Memory B cell (primary cell): Measurements from ENCODE around the gene PIK3R2.

Source experiments
- ATAC-seq: fragments of 150-1000 bp; cut with Tn5 transposase; 2 replicates; pipeline ENCODE4 v1.10.0; 2021; ENCODE audit warnings: low read depth, mild to moderate bottlenecking, moderate library complexity
- DNase-seq, 2 donors: peaks; one replicate each; pipeline ENCODE4 v3.0.0; 2022; ENCODE audit warnings: low spot score in 2 of 2
- H3K27ac Mint-ChIP-seq: one replicate; pipeline ENCODE4 v1.8.0; 2022; ENCODE audit warnings: mild to moderate bottlenecking, moderate library complexity, mixed read lengths
- H3K27me3 Mint-ChIP-seq: one replicate; pipeline ENCODE4 v1.8.0; 2022; ENCODE audit warnings: mixed read lengths
- H3K36me3 Mint-ChIP-seq: one replicate; pipeline ENCODE4 v1.8.0; 2022; ENCODE audit warnings: mild to moderate bottlenecking, mixed read lengths
- H3K4me1 Mint-ChIP-seq: one replicate; pipeline ENCODE4 v1.8.0; 2022; ENCODE audit warnings: mixed read lengths
- H3K4me3 Mint-ChIP-seq: one replicate; pipeline ENCODE4 v1.8.0; 2022; ENCODE audit warnings: mild to moderate bottlenecking, moderate library complexity, mixed read lengths
- H3K9me3 Mint-ChIP-seq: one replicate; pipeline ENCODE4 v1.8.0; 2022; ENCODE audit warnings: mixed read lengths

Gene PIK3R2

DNA sequence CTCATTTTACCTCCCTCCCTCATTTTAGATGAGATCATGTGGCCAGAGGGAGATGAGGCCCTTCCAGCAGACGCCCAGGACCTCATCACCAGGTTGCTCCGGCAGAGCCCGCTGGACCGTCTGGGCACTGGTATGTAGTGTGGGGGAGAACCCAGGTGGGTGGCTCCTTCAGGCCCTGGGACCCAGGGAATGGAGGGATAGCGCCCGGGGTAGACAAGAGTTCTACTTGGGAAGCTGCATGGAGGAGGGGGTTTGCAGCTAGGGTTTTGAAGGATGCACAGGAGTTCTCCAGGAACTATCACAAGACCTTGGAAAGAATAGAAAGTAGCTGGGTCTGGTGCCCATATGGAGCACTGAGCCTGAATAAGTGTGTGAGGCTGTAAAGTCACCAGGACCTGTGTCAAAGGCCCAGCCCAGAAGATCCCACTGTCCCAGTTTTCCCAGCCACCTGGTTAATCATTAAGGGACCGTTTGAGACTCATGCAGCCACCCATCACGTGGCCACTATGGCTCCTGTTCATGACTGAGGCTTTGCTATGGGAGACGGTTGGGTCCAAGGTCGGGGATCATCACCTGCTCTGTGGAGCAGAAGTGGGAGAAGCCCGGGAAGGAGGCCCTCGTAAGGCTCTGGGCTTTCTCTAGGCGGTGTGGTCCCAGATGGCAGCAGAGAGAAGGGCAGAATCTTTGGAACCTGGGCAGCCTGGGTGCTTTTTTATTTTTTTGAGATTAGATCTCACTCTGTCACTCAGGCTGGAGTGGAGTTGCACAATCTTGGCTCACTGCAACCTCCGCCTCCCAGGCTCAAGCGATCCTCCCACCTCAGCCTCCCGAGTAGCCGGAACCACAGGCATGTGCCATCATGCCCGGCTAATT is 17.0 kb upstream of the PIK3R2 start:
- H3K36me3 Mint-ChIP-seq, result peaks cover 28% of the 10 kb centered on the region
- no peak for DNase-seq
- H3K4me1 Mint-ChIP-seq, result peaks cover 2% of the 10 kb centered on the region
- no peak overlapping the region for H3K4me3 Mint-ChIP-seq
- H3K9me3 Mint-ChIP-seq, result peaks cover 2% of the 10 kb centered on the region
- no peak for ATAC-seq
- no peaks in the 10 kb centered on the region for H3K27me3 Mint-ChIP-seq
- no peak overlapping the region for H3K27ac Mint-ChIP-seq

DNA sequence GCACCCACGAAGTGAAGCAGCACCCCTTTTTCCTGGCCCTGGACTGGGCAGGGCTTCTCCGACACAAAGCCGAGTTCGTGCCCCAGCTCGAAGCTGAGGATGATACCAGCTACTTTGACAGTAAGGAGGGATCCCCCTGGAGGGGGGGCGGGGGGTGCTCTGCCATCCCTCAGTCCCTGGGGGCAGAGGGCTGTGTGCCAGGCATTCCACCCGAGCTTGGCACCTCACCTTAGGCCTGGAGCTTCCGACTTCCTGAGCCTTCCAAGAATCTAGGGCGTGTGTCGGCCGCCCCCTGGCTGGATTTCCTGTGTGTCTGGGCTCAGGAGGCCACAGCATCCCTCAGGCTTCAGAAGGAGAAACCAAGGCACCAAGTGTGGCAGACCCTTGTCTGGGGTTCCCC is 15.7 kb upstream of the PIK3R2 start:
- ATAC-seq, result no peak
- no peak overlapping the region for H3K4me3 Mint-ChIP-seq
- no peak overlapping the region for H3K27ac Mint-ChIP-seq
- no peaks in the 10 kb centered on the region for H3K27me3 Mint-ChIP-seq
- DNase-seq, result no peak
- H3K36me3 Mint-ChIP-seq, result peaks cover 24% of the 10 kb centered on the region
- peaks cover 2% of the 10 kb centered on the region for H3K4me1 Mint-ChIP-seq
- peaks cover 2% of the 10 kb centered on the region for H3K9me3 Mint-ChIP-seq

GRCh38 chr19:18137657-18138339 is 15.2 kb upstream of the PIK3R2 start:
- Mint-ChIP-seq H3K4me1 (peaks cover 2% of the 10 kb centered on the region), H3K27me3 (no peaks in the 10 kb centered on the region), H3K4me3 (no peak overlapping the region), H3K27ac (no peak overlapping the region), H3K36me3 (peaks cover 23% of the 10 kb centered on the region), H3K9me3 (peaks cover 2% of the 10 kb centered on the region)
- ATAC-seq, result no peak
- DNase-seq, result no peak

DNA sequence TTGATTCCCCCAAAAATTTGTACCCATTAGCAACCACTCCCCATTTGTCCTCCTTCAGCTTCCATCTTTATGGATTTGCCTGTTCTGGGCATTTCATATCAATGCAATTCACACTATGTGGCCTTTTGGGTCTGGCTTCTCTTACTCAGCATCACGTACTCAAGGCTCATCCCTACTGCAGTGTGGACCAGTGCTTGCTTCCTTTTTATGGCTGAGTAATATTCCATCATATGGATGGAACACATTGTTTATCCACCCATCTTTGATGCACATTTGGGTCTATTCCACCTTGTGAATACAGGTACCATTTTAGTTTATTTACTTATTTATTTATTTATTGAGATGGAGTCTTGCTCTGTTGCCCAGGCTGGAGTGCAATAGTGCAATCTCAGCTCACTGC is 12.5 kb upstream of the PIK3R2 start:
- Mint-ChIP-seq H3K4me1 (no peaks in the 10 kb centered on the region), H3K27ac (no peak overlapping the region), H3K4me3 (no peak overlapping the region), H3K36me3 (peaks cover 26% of the 10 kb centered on the region), H3K27me3 (no peaks in the 10 kb centered on the region), H3K9me3 (peaks cover 2% of the 10 kb centered on the region)
- ATAC-seq (no peak), DNase-seq (no peak)

GRCh38 chr19:18141031-18141430 is 11.9 kb upstream of the PIK3R2 start:
- no peaks in the 10 kb centered on the region for H3K4me1 Mint-ChIP-seq

GRCh38 chr19:18143902-18144301 is 9.1 kb upstream of the PIK3R2 start:
- Mint-ChIP-seq H3K27me3 (no peaks in the 10 kb centered on the region), H3K36me3 (peaks cover 36% of the 10 kb centered on the region), H3K4me1 (no peaks in the 10 kb centered on the region), H3K9me3 (peaks cover 2% of the 10 kb centered on the region), H3K27ac (no peak overlapping the region), H3K4me3 (no peak overlapping the region)
- DNase-seq (no peak), ATAC-seq (no peak)

More at GRCh38 chr19:18141031-18141430, 11.9 kb upstream of the PIK3R2 start:
- Mint-ChIP-seq H3K27ac (no peak overlapping the region), H3K27me3 (no peaks in the 10 kb centered on the region), H3K9me3 (peaks cover 2% of the 10 kb centered on the region), H3K36me3 (peaks cover 28% of the 10 kb centered on the region), H3K4me3 (no peak overlapping the region)
- DNase-seq (no peak), ATAC-seq (no peak)

- no peak for ATAC-seq
- peaks cover 33% of the 10 kb centered on the region for H3K36me3 Mint-ChIP-seq
- no peak for DNase-seq
- no peak overlapping the region for H3K4me3 Mint-ChIP-seq
- H3K9me3 Mint-ChIP-seq, result peaks cover 2% of the 10 kb centered on the region
- H3K27ac Mint-ChIP-seq, result no peak overlapping the region
- no peaks in the 10 kb centered on the region for H3K4me1 Mint-ChIP-seq
- no peaks in the 10 kb centered on the region for H3K27me3 Mint-ChIP-seq
These were observed 8.6 kb upstream of the PIK3R2 start for GRCh38 chr19:18144361-18144760.

GRCh38 chr19:18144906-18145305 is 8.1 kb upstream of the PIK3R2 start:
- no peak for DNase-seq
- ATAC-seq, result no peak
- peaks cover 33% of the 10 kb centered on the region for H3K36me3 Mint-ChIP-seq
- H3K9me3 Mint-ChIP-seq, result peaks cover 2% of the 10 kb centered on the region
- no peaks in the 10 kb centered on the region for H3K27me3 Mint-ChIP-seq
- no peaks in the 10 kb centered on the region for H3K4me1 Mint-ChIP-seq
- no peak overlapping the region for H3K27ac Mint-ChIP-seq
- no peak overlapping the region for H3K4me3 Mint-ChIP-seq

- Mint-ChIP-seq H3K36me3 (peaks cover 30% of the 10 kb centered on the region), H3K4me1 (no peaks in the 10 kb centered on the region), H3K27ac (peak overlapping the region; percentile 47), H3K9me3 (peaks cover under 1% of the 10 kb centered on the region), H3K4me3 (no peak overlapping the region), H3K27me3 (no peaks in the 10 kb centered on the region)
- ATAC-seq (no peak), DNase-seq (no peak)
These were observed 7.5 kb upstream of the PIK3R2 start for GRCh38 chr19:18145391-18145999.

- H3K4me1 Mint-ChIP-seq, result peaks cover 6% of the 10 kb centered on the region
- no peak overlapping the region for H3K4me3 Mint-ChIP-seq
- no peak for DNase-seq
- ATAC-seq, result no peak
- H3K9me3 Mint-ChIP-seq, result no peaks in the 10 kb centered on the region
- peaks cover 25% of the 10 kb centered on the region for H3K36me3 Mint-ChIP-seq
- H3K27ac Mint-ChIP-seq, result no peak overlapping the region
- H3K27me3 Mint-ChIP-seq, result no peaks in the 10 kb centered on the region
These were observed 5.6 kb upstream of the PIK3R2 start for GRCh38 chr19:18147396-18147795.

- Mint-ChIP-seq H3K4me3 (no peak overlapping the region), H3K9me3 (no peaks in the 10 kb centered on the region), H3K36me3 (peaks cover 22% of the 10 kb centered on the region), H3K4me1 (peaks cover 14% of the 10 kb centered on the region), H3K27ac (no peak overlapping the region), H3K27me3 (no peaks in the 10 kb centered on the region)
- ATAC-seq (no peak), DNase-seq (no peak)
These were observed 3.4 kb upstream of the PIK3R2 start for GRCh38 chr19:18149596-18149975.

- peaks cover 13% of the 10 kb centered on the region for H3K36me3 Mint-ChIP-seq
- H3K27ac Mint-ChIP-seq, result no peak overlapping the region
- DNase-seq (no peak), ATAC-seq (no peak)
- no peaks in the 10 kb centered on the region for H3K9me3 Mint-ChIP-seq
- H3K4me1 Mint-ChIP-seq, result peaks cover 15% of the 10 kb centered on the region
- H3K4me3 Mint-ChIP-seq, result peak overlapping the region; percentile 47
- no peaks in the 10 kb centered on the region for H3K27me3 Mint-ChIP-seq
These were observed 2.0 kb upstream of the PIK3R2 start for GRCh38 chr19:18150776-18151624.

DNA sequence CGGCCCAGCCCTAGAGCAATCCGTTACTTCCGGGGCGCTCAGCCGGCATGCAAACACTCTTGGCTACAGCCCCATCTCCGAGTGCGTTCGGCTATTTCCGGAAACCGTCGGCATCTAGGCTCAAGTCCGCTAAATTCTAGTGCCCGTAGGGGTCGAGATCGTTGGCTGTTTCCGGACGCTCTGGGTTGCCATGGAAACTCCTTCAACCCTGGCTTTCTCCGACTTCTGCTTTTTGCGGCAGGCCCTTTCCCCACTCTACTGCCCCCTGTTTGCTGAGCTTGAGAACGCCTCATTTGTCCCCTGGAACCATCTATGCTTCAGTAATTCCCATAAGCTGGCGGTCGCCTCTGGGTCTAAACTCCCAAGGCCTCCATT is 534 bp upstream of the PIK3R2 start:
- Mint-ChIP-seq H3K27me3 (no peaks in the 10 kb centered on the region), H3K4me3 (peak overlapping the region; percentile 88), H3K27ac (peak overlapping the region; percentile 87), H3K4me1 (peaks cover 20% of the 10 kb centered on the region), H3K9me3 (no peaks in the 10 kb centered on the region), H3K36me3 (peaks cover 7% of the 10 kb centered on the region)
- DNase-seq (peak; percentile 100), ATAC-seq (peak; percentile 73)
